Transverse colon (tissue), 3 donors: ENCODE data around the gene DOCK8.

Experiments used
- CTCF ChIP-seq, 5 experiments: fragments of 200-600 bp in 3 of 5; fragments of 450-650 bp in 2 of 5; sonication (generic) in 3 of 5; IDR thresholded peaks; 1 replicate in 2 of 5; 2 replicates in 3 of 5; pipeline ENCODE4 v1.5.1; 2016 to 2017; ENCODE audit warnings: antibody characterized with exemption in 5 of 5, inconsistent platforms in 3 of 5, mild to moderate bottlenecking in 2 of 5, moderate library complexity in 1 of 5
- EP300 ChIP-seq: sonication (generic); formaldehyde crosslinking; IDR thresholded peaks from one replicate; pipeline ENCODE4 v1.6.1; 2017; ENCODE audit warnings: antibody characterized with exemption, low read depth
- POLR2A ChIP-seq: fragments of 450-650 bp; IDR thresholded peaks from one replicate; pipeline ENCODE4 v1.6.1; 2016; ENCODE audit warnings: antibody characterized with exemption, mild to moderate bottlenecking, moderate library complexity

GRCh38 chr9:209143-209758 lies 5.4 kb upstream of the DOCK8 start:
- TF ChIP-seq CTCF (IDR thresholded peaks at IDR 0.05), result no peak
- TF ChIP-seq EP300, result no peak
- TF ChIP-seq POLR2A, result no peak
